SW480 (cell line): ENCODE results near the gene CIITA.

Source experiments
- DNase-seq: peaks from one replicate; pipeline ENCODE4 v3.0.0-alpha.2; 2016; ENCODE audit warnings: low spot score

CIITA gene

DNA sequence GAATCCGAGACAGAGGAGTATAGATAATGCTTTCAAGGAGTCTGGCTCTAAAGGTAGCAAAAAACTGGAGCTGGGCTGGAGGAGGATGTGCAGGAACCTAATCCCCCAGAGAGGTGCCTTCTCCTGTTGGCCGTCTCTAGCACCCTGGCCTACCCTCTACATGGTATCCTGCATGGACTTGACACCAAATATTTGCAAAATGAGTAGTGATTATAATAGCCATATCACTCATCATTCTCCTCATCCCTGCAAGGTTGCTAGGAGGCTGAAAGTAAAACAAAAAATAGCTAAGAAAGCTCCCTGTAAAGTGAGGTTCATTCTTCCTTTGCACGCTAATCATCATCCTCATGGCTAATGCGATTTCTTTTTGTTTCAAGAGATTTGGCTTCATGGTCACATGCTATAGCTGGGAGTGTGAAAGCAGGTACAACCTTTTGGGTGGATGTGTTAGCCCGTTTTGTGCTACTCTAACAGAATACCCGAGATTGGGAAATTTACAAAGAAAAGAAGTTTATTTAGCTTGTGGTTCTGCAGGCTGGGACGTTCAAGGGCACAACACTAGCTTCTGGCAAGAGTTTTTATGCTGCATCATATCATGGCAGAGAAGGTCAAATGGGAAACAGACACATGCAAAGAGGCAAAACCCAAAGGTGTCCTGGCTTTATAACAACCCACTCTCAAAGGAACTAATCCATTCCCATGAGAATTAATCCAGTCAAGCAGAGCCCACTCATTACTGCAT is 27.1 kb upstream of the CIITA start:
- no peak for DNase-seq

DNA sequence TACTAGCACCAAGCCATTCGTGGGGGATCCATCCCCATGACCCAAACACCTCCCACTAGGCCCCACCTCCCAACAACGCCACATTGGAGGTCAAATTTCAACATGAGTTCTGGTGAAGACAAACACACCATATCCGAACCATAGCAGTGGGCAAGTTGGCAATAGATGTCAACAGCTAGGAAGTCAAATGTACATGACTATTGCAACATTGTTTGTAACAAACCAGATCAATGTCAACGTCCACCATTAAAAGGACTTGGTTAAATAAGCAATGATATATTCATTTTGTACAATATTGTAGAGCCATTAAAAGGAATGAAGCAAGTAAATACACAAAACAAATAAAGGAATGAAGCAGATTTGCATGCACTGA is 26.5 kb upstream of the CIITA start:
- DNase-seq, result no peak

DNA sequence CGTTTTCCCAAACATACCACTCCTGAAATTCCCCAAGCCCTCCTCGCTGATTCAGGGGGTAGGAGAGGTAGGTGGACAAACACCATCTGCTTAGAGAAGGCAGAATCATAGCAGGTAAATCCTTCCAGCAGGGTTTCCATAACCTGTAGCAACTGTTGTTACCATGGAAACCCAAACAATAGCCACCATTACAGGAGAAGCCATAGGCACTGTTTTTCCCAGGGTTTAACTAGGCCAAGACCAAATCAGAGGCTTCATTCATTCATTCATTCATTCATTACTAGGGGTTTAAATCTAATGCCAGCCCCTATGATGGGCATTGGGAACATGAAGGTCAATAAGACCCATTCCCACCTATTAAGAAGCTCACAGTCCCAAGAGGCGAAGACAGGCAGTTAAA is 25.5 kb upstream of the CIITA start:
- DNase-seq, result no peak

- no peak for DNase-seq
Observed at GRCh38 chr16:10852286-10852685, 24.7 kb upstream of the CIITA start.

DNA sequence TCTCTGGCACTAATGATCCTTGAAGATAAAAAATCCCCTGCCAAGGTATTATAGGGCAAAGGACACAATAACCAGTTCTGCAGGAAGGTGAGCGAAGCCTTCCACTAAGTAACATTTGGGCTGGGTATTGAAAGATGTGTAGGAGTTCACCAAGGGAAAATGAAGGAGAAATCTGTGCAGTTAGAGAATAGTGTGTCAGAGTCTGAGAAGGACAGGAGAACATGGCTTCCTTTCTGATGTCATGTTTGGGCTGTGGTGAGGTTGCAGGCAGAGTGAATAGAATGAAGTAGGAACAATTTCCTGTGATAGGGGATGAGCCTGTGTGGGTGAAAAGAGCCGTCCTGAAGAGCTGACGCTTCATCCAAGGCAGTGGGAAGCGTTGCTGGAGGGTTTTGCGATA is 24.1 kb upstream of the CIITA start:
- DNase-seq, result no peak

- DNase-seq, result no peak
Observed at GRCh38 chr16:10856042-10856441, 21.0 kb upstream of the CIITA start.

GRCh38 chr16:10858203-10858602 is 18.8 kb upstream of the CIITA start:
- no peak for DNase-seq

DNA sequence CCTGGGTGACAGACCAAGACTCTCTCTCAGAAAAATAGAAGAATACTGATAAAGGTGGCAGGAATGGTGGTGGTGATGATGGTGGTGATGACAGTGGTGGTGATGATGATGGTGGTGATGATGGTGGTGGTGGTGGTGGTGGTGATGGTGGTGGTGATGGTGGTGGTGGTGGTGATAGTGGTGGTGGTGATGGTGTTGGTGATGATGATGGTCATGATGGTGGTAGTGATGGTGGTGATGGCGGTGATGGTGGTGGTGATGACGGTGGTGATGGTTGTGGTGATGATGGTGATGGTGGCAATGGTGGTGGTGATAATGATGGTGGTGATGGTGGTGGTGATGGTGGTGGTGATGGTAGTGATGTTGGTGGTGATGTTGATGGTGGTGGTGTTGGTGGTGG is 18.0 kb upstream of the CIITA start:
- no peak for DNase-seq

DNA sequence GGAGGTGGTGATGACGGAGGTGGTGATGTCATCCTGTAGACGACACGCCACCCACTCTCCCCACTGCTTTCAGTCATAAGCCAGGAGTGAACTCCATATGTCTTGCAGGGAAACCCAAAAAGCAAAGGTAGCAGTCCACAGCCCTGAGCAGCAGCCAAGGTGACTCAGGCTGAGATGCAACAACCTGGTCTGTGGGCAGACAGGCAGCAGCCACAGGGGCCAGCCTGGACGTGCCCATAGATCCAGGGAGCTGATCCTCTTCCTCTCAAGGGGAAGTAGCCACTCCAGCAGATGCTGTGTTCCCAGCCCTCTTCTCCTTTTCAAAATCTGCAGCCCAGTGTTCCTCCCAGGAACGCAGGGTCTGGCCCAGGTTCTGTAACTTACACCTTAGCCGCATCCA is 17.3 kb upstream of the CIITA start:
- no peak for DNase-seq

- DNase-seq, result peak; percentile 26
Observed at GRCh38 chr16:10862438-10862837, 14.6 kb upstream of the CIITA start.

- no peak for DNase-seq
Observed at GRCh38 chr16:10865991-10866966, 10.7 kb upstream of the CIITA start.

DNA sequence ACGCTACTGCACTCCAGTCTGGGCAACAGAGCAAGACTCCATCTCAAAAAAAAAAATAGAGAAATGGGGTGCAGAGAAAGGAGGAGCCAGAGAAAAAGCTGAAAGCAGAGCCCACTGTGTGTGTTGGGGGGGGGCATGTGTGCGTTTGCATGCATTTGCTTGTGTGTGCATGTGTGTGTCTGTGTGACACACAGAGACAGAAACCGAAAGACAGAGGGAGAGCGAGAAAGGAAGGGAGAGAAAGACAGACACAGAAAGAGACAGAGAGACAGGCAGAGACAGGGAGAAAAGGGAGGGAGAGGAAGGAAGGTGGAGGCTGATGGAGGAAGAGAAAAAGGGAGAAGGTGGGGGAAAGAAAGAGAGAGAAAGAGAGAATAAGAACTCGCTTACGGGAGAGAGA is 9.8 kb upstream of the CIITA start:
- no peak for DNase-seq

DNA sequence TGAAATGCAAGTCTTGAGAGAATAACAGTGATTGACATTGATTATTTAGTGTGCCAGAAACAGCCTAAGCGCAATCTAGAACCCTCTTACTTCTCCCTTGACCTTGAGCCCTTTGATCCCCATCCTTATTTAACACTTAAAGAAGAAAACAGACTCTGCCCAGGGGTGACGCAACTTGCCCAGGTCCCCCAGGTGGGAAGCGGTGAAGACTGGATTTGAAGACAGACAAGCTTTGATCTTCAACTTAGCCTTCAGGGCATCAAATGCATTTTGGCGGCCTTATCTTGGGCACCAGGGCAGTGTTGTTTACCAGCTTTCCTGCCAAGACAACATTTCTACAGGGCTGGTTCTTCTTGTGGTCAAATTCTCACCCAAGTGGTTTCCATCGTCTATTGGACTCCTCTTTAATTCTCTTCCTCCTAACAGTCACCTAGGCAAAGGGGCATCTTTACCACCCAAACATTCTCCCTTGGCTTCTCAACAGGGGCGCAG is 8.9 kb upstream of the CIITA start:
- DNase-seq, result no peak

- no peak for DNase-seq
Observed at GRCh38 chr16:10868596-10869469, 8.2 kb upstream of the CIITA start.

GRCh38 chr16:10870137-10870776 is 6.7 kb upstream of the CIITA start:
- DNase-seq, result no peak

- DNase-seq, result no peak
Observed at GRCh38 chr16:10870808-10871156, 6.2 kb upstream of the CIITA start.

GRCh38 chr16:10871157-10871991 is 5.6 kb upstream of the CIITA start:
- peak; percentile 80 for DNase-seq

DNA sequence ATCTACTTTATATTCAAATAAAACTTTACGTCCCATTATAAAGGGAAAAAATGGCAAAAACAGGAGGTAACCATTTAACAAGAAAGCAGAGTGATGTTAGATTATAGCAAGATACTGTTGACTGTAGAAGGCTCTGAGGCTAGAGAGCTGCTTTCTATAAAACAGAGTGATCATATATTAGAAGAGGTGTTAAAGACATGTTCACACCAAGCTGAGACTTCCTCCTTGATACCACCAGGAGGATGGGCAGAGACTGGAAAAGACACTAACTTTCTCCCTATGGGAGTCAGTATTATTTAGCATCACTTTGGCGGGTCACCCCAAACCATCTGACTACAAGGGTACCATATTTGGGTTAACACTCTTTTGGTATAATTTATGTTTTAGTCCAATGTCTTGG is 687 bp upstream of the CIITA start:
- DNase-seq, result no peak

DNA sequence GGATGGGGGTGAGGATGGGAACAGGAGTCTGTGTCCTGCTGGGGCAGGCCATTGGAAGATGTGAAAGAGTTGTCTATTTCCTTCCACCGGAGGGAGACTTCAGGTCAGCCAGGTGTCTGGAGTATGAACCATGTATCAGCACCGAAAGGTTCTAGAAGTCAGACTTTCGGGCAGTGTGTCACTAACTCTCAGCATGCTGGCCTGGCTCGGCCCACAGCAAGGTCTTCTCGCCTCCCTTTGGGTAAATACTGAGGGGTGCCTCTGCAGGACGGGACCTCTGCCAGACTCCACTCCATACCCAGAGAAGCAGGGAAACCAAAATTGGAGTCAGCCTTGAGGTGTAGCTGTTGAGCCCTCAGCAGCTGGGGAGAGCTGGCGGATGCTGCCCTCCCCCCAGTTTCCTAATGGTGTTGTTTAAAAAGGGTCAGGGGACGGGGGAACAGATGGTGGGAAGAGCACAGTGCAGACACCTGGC is 507 bp downstream of the CIITA start:
- DNase-seq, result no peak

DNA sequence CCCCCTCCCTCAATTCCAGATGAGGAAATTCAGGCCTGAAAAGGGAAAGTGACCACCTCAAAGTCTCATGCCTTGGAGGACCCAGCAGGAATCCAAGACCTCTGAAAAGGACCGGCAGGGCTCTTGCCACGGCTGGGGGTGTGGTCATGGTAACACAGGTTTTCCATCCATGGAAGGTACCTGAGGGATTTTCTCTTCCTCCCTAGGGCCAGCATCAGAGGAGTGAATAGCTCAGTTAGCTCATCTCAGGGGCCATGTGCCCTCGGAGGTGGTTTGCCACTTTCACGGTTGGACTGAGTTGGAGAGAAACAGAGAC is 1.3 kb downstream of the CIITA start:
- DNase-seq, result peak; percentile 16
